HG03064 (cell line): ENCODE results near the gene DHX40.
"Not testable (repeated sequence)": the region's sequence is repeated elsewhere in the genome, so short reads cannot be mapped to it uniquely, and the experiment has no call there.

Source experiments
- ATAC-seq: cut with Tn5 transposase; IDR thresholded peaks from one replicate; pipeline ENCODE4 v1.9.1; 2021; ENCODE audit warnings: low read depth; ENCODE audit not compliant: unreplicated experiment

DHX40 gene

DNA sequence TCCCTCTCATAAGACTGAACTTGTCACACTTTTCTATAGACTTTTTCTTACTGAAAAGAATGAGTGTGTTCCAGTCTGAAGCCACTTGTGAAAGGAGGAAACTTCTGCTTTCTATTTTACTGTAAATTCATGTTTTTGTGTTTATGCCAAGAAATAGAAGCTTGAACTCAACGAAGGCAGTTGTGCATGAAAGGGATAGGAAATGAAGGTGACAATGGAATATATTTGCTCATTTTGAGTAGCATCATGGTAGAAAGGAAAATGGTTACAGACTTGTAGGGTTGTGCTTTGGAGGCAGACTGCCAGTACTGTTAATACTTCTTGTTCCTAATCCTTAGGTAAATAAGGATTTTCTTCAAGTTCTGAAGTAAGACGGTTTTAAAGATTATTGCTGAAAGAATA is 62.4 kb downstream of the DHX40 start:
- ATAC-seq = no peak

DNA sequence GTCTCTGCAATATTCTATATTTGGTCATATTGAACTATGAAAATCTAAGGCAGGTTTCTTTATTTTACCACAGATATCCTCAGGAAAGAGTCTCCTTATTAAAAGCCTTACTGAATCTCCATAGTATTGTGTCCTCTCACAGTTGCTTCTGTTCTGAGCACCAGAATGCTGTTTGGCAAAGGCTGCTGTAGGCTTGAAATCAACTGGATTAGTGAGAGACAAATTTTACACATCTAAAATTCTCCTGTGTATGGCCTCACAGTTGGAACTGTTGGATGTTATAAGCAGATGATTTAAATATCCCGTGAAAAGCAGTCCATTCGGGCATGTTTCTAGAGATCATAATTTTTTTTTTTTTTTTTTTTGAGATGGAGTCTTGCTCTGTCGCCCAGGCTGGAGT is 63.8 kb downstream of the DHX40 start:
- no peak for ATAC-seq

DNA sequence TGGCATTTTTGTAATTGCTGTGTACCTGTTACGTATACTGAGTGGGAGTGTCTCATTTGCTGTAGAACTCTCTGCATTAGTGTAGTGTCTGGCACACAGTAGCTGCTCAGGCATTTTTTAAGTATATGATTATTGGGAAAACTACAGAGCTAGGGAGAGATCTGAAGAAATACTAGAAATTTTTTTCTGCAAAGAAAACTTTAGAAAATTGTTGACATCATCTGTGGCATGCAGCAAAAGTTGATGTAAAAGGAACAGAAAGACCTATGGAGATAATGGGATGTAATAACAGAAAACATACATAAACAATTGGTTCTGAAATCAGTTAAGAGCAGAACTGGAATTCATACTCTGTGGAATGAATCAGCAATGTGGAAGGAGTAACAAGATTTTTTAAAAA is 65.9 kb downstream of the DHX40 start:
- ATAC-seq = no peak

DNA sequence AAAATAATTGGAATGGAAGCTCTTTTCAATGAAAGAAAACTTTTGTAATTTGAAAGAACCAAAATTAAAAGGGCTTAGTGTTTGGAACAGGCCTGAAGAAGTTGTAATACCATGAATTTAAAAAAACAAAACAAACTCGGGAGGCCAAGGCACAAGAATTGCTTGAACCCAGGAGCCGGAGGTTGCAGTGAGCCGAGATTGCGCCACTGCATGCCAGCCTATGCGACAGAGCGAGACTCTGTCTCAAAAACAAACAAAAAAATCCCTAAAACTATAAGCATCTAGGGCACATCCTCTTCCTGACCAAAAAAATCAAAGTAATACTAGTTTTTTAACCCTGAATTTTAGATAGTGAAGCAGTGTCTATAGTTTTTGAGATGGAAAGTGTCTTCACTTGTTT is 67.0 kb downstream of the DHX40 start:
- no peak for ATAC-seq

DNA sequence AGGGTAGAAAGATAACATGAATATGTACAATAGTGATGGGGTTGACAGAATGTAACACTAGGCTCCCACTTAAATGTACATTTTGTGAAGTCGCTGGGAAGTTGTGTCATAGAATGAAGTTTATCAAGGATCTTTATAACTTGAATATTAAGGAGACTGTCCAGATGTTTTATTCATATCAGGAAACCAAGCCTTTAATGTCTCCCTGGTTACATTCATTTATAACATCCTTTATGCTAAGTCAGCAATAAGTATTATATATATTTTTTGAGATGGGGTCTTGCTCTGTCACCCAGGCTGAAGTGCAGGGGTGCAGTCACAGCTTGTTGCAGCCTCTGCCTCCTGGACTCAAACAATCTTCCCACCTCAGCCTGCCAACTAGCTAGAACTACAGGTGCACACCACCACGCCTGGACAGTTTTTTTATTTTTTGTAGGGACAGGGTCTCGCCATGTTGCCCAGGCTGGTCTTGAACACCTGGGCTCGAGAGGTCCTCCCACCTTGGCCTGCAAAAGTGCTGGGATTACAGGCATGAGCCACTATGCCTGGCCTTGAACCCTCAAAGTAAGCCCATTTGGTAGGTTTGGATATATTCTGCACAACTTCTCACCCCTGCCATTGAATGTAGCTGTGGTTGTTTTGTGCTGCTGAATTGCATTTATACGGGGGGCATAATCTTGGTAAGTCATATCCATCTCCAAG is 68.4 kb downstream of the DHX40 start:
- ATAC-seq = no peak

DNA sequence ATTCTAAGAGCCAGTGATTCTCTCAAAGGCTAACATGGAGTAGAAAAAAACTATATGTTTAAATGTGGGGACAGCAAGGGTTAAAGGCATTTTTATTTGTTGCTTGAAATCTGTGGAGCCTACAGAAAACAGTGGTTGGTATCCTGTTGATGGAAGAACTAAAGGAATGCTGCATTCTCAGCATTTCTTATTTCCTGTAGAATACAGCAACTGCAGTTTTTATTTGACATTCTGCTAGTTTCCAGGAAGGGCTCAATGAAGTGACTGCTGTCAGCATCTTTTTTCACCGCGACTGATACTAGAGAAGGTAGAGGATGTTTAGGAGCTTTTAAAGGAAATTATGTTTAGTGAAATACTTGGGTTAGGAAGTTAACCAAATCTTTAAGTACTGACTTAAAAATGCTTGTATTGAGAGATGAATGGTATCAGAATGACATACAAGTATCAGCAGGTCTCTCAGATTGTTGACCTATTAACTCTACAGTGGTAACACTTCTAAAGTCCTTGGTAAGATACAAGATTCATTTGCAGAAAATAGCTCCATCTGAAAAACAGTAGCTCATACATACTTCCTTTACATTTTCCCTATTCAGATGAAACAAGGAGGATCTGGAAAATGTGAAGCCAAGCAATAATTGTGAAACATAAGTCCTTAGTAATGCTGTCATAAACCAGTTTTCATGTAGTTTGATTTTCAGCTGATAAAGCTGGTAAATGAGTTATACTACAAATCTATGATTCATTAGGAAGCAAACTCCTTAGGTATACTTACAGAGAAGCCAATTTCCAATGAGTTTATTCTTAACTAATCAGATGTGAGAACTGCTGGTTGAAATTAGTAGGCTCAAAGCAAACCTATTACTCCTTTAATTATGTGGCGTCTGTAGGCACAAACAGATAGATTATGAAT is 69.5 kb downstream of the DHX40 start:
- no peak for ATAC-seq

DNA sequence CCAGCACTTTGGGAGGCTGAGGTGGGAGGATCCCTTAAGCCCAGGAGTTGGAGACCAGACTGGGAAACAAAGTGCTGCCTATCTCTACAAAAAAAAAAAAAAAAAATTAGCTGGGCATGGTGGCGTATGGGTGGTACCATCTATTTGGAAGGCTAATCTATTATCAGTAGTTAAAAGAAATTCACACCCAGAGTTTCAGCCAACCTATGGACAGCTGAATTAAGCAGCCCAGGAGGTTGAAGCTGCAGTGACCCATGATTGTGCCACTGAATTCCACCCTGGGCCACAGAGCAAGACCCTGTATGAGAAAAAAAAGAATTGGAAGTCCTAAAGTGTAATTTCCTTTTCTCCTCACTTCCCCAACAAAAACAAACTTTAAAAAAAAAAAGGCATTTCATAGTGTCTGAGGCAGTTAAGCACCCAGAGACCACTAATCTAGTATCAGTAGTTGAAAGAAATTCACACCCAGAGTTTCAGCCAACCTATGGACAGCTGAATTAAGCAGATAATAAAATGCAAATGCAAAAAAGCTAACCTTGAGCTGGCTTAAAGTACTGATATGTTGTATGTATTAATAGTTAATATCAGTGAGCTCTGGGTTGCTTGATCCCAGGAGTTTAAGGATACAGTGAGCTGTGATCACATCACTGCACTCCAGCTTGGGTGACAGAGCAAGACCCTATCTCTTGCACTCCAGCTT is 72.4 kb downstream of the DHX40 start:
- ATAC-seq = no peak

DNA sequence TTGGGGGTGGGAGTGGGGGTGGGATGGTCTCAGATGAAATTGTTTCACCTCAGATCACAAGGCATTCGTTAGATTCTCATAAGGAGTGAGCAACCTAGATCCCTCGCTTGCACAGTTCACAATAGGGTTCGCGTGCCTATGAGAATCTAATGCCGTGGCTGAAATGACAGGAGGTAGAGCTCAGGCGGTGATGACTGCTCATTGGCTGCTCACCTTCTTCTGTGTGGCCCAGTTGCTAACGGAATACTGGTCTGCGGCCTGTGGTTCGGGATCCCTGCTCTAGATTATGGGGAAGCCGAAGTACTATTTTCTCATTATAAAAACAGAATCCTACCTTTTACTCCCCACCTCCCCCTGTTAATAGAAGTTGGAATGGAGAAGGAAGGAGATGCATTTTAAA is 73.1 kb downstream of the DHX40 start:
- ATAC-seq = no peak

DNA sequence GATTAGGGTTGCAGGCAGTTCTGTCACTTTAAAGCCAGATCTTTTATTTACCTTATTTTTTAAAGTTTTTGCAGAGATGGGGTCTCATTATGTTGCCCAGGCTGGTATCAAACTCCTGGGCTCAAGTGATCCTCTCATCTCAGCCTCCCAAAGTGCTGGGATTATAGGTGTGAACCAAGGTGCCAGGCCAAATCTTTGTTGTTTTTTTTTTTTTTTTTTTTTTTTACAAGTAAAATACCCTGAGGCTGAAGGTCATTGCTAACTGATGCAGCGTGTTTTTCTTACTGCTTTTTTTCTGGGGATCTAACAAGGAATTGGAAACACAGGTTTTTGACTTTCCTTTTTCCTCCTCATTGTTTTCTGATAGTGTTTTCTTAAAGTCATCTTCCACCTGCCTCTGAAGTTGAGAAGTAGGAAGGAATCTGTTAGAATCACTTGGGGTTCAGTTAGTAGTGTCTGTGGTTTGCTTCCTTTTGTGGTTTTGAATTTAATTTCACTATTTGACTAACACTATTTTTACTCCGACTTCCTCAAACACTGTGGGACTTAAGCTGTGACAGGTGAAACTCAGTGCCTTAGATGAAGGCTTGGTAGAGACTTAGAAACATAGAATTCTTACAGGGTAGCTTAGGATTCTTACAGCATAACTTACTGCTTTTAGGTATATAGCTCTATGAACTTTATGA is 76.5 kb downstream of the DHX40 start:
- ATAC-seq = peak; percentile 81

DNA sequence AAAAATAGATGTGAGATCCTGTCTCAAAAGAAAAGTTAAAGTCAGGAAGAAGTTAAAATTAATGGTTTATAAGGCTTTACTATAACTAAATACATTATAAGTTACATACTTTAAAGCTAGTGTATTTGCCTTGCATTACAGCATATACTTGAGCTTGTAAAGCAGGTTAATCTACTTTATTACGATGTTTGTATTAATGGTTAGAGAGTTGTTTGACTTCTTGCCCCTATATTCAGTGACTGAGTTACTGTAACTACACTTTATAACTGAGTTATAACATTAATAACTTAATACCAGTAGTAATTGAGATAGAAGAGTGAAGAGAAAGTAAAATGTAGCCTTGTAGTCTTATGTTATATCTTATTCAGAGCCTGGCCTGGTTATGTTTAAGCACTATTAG is 77.2 kb downstream of the DHX40 start:
- ATAC-seq = no peak

DNA sequence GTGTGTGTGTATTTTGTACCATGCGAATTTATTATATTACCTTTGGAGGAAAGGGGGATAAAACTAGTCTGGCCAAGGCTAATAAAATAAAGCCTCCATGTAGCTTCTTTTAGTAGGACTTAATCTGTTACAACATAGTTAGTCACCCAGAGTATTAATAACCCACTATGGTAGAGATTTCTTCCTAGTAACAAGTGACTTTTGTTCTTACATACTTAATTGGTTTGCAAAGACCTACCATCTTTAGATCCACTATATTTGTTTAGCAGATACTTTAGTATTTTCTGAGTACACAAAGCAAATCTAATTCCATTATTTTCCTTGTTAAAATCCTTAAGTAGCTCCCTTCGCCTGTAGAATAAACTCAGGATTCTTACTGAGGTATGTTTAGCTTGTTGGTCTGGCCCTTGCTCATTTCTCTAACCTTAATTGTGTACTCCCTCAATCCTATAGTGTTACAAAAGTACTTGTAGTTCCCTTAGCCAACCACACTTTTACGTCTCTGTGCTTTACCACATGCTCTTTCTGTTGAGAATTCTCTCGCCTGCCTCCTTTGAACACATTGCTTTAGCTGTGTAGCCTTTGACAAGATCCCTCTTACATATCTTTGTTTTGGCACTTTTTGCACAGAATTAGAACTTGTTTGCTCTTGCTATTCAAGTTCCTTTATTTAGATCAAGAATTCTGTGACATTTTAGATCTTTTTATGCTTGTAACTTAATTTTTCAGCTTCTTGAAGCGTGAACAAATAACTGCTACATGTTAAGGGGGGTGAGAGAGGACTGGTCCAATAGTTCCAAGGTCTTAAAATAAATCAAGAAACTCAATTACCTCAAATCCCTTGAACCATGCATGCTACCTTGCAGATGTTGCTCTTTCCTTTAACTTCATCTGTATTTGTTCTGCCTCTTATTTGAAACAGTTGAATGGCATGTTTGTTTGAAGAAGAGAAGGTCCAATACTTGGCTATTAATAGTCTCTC is 78.0 kb downstream of the DHX40 start:
- ATAC-seq = no peak

DNA sequence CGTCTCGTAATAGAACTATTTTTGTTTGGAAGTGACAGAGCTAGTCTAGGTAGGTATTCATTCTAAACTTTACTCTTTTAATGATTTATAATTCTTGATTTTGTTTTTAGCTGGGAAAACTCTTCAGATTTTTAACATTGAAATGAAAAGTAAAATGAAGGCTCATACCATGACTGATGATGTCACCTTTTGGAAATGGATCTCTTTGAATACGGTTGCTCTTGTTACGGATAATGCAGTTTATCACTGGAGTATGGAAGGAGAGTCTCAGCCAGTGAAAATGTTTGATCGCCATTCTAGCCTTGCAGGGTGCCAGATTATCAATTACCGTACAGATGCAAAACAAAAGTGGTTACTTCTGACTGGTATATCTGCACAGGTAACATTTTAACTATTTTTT is 81.9 kb downstream of the DHX40 start:
- no peak for ATAC-seq

DNA sequence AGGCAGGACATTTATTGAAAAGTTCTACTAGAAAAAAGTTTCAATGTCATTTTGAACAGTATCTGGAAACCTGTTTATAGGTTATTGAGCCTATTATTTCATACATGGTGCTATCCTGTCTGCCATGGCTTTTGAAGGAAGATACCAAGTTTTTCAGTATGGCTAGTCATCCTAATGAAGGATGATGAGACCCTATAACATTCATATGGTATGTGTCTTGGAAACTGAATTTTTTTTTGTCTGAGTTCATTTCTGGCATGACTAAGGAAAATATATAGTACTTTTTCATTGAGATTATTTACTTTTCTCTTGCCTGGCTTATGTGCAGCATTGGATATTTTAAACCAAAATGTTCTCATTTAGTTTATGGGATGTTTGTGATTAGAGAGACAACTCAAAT is 84.5 kb downstream of the DHX40 start:
- no peak for ATAC-seq

DNA sequence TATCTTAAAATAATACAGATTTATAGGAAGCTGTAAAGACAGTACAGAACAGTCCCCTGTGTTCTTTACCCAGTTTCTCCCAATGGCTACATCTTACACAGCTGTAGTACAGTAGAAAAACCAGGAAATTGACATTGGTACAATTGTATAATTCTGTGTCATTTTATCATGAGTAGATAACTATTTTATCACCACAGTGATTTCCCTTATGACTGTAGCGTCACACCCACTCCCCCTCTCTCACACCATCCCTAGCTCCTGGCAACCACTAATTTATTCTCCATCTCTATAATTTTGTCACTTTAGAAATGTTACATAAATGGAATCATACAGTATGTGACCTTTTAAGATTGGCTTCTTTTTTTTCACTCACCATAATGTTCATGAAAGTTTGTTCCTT is 85.2 kb downstream of the DHX40 start:
- no peak for ATAC-seq

DNA sequence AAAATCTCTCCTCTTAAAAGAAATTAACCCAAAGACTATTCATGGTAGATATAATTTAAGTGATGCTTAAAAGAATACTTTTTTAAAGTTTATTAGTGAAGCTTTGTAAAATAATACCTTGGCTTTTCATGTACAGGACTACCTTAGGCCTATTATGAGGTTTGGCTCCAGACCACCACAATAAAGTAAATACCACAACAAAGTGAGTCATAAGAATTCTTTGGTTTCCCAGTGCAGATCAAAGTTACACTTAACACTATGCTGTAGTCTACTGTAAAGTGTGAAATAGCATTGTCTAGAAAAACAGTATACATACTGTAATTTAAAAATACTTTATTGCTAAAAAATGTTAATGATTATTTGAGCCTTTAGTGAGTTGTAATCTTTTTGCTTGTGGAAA is 85.9 kb downstream of the DHX40 start:
- ATAC-seq = no peak

DNA sequence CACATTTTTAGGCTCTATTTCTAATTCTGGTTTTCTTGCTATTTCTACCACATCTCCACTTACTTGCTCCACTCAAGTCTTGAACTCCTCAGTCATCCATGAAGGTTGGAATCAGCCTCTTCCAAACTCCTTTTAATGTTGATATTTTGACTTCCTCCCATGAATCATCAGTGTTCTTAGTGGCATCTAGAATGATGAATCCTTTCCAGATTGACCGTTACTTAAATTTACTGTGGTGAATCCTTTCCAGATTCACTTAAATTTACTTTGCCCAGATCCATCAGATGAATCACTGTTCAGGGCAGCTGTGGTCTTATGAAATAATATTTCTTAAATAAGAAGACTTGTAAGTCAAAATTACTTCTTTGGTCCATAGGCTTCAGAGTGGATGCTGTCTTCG is 86.7 kb downstream of the DHX40 start:
- ATAC-seq = no peak

DNA sequence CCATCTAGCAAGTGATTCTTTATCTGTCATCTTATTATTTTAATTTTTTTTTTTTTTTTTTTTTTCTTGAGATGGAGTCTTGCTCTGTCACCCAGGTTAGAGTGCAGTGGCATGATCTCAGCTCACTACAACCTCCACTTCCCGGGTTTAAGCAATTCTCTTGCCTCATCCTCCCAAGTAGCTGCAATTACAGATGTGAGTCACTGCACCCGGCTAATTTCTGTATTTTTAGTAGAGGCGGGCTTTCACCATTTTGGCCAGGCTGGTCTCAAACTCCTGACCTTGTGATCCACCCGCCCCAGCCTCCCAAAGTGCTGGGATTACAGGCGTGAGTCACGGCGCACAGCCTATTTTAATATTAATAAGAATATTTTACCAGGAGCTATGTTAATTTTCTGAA is 91.2 kb downstream of the DHX40 start:
- not testable (repeated sequence) for ATAC-seq
